RWPE2 (cell line): Measurements from ENCODE around the gene ZC3H12D.

Experiments used
- ATAC-seq: fragments of 200-7000 bp; cut with Tn5 transposase; 3 replicates; pipeline ENCODE4 v1.9.1; 2021; ENCODE audit warnings: low read depth
- DNase-seq: peaks from one replicate; pipeline ENCODE4 v3.0.0-alpha.2; 2020; ENCODE audit warnings: low spot score
- H3K27ac ChIP-seq: fragments of 450-650 bp; 2 replicates; pipeline ENCODE4 v1.5.1; 2017; ENCODE audit warnings: mild to moderate bottlenecking; ENCODE audit not compliant: poor library complexity, severe bottlenecking
- H3K27me3 ChIP-seq: fragments of 250-450 bp; sonication (Bioruptor Pico); 2 replicates; pipeline ENCODE4 v1.5.1; 2021; ENCODE audit warnings: mild to moderate bottlenecking, moderate library complexity; ENCODE audit not compliant: insufficient read depth, poor library complexity, severe bottlenecking
- H3K36me3 ChIP-seq: fragments of 250-450 bp; sonication (Bioruptor Pico); 2 replicates; pipeline ENCODE4 v1.5.1; 2020; ENCODE audit warnings: low read depth, mild to moderate bottlenecking, moderate library complexity
- H3K4me1 ChIP-seq: fragments of 250-450 bp; sonication (Bioruptor Pico); 2 replicates; pipeline ENCODE4 v1.5.1; 2021; ENCODE audit warnings: mild to moderate bottlenecking, moderate library complexity; ENCODE audit not compliant: insufficient read depth, poor library complexity, severe bottlenecking
- H3K4me3 ChIP-seq: fragments of 250-450 bp; sonication (Bioruptor Pico); 2 replicates; pipeline ENCODE4 v1.5.1; 2021; ENCODE audit warnings: mild to moderate bottlenecking, moderate library complexity; ENCODE audit not compliant: severe bottlenecking
- H3K9me3 ChIP-seq: fragments of 250-450 bp; sonication (Bioruptor Pico); 2 replicates; pipeline ENCODE4 v1.5.1; 2021; ENCODE audit warnings: mild to moderate bottlenecking, moderate library complexity; ENCODE audit not compliant: severe bottlenecking
- TF ChIP-seq, protein P1 (sequence below): fragments of 450-650 bp; IDR thresholded peaks from one replicate; pipeline ENCODE4 v1.5.1; 2017; ENCODE audit warnings: mild to moderate bottlenecking, moderate library complexity; ENCODE audit not compliant: poor library complexity, severe bottlenecking

The ZC3H12D gene

DNA sequence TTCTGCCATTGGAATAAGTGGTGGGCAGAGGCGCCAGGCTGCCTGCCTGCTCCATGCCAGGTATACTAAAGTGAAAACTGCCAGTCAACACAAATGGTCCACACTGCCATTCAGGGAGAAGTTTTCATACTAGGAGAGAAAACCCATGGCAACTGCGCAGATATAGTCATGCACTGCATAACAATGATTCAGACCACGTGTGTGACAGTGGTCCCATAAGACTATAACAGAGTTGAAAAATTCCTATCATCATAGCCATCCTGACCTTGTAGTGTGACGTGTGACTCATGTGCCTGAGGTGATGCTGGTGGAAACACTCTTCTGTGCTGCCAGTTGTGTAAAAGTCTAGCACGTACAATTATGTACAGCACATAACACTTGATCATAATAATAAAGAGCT is 25.1 kb downstream of the ZC3H12D start:
- no peaks in the 10 kb centered on the region for H3K36me3 ChIP-seq
- TF ChIP-seq, protein P1, sequence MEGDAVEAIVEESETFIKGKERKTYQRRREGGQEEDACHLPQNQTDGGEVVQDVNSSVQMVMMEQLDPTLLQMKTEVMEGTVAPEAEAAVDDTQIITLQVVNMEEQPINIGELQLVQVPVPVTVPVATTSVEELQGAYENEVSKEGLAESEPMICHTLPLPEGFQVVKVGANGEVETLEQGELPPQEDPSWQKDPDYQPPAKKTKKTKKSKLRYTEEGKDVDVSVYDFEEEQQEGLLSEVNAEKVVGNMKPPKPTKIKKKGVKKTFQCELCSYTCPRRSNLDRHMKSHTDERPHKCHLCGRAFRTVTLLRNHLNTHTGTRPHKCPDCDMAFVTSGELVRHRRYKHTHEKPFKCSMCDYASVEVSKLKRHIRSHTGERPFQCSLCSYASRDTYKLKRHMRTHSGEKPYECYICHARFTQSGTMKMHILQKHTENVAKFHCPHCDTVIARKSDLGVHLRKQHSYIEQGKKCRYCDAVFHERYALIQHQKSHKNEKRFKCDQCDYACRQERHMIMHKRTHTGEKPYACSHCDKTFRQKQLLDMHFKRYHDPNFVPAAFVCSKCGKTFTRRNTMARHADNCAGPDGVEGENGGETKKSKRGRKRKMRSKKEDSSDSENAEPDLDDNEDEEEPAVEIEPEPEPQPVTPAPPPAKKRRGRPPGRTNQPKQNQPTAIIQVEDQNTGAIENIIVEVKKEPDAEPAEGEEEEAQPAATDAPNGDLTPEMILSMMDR: no peak
- H3K27me3 ChIP-seq: no peaks in the 10 kb centered on the region
- no peaks in the 10 kb centered on the region for H3K9me3 ChIP-seq
- no peak for DNase-seq
- ATAC-seq: peak; percentile 58; the same call in 2 of the 3 replicates
- no peaks in the 10 kb centered on the region for H3K4me1 ChIP-seq
- H3K4me3 ChIP-seq: no peak overlapping the region
- H3K27ac ChIP-seq: no peak overlapping the region

DNA sequence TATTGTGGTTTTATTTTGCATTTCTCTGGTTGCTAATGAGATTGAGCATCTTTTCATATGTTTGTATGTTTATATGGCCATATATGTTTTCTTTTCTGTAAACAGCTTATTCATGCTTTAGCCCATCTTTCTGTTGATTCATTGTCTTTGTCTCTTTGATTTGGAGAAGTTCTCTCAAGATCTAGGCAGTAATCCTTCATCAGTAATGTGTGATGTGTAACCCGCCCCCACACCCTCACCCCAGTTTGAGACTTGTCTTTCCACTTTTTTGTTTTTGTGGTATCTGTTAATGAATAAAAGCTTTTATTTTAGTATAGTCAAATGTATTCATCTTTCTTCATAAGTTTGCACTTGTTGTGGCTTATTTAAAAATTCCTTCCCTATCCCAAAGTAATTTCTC is 26.0 kb downstream of the ZC3H12D start:
- H3K4me1 ChIP-seq: peaks cover 5% of the 10 kb centered on the region
- TF ChIP-seq, protein P1: no peak
- H3K27me3 ChIP-seq: no peaks in the 10 kb centered on the region
- H3K9me3 ChIP-seq: no peaks in the 10 kb centered on the region
- ATAC-seq (no peak), DNase-seq (no peak)
- H3K4me3 ChIP-seq: no peak overlapping the region
- H3K27ac ChIP-seq: no peak overlapping the region
- no peaks in the 10 kb centered on the region for H3K36me3 ChIP-seq

DNA sequence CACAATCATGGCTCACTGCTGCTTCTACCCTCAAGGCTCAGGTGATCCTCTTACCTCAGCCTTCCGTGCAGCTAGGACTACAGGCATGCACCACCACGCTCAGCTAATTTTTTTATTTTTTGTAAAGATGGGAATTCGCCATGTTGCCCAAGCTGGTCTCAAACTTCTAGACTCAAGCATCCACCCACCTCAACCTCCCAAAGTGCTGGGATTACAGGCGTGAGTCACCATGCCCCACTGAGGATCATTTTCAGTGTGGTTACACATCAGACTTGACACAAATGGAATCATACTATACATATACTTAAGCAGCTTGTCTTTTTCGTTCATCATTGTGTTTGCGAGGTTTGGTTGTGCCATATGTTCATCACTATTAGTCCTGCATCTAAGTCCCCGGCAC is 26.6 kb downstream of the ZC3H12D start:
- H3K9me3 ChIP-seq: no peaks in the 10 kb centered on the region
- H3K4me1 ChIP-seq: peaks cover 5% of the 10 kb centered on the region
- H3K36me3 ChIP-seq: no peaks in the 10 kb centered on the region
- H3K27me3 ChIP-seq: no peaks in the 10 kb centered on the region
- no peak overlapping the region for H3K27ac ChIP-seq
- ATAC-seq (no peak), DNase-seq (no peak)
- TF ChIP-seq, protein P1: no peak
- H3K4me3 ChIP-seq: no peak overlapping the region

DNA sequence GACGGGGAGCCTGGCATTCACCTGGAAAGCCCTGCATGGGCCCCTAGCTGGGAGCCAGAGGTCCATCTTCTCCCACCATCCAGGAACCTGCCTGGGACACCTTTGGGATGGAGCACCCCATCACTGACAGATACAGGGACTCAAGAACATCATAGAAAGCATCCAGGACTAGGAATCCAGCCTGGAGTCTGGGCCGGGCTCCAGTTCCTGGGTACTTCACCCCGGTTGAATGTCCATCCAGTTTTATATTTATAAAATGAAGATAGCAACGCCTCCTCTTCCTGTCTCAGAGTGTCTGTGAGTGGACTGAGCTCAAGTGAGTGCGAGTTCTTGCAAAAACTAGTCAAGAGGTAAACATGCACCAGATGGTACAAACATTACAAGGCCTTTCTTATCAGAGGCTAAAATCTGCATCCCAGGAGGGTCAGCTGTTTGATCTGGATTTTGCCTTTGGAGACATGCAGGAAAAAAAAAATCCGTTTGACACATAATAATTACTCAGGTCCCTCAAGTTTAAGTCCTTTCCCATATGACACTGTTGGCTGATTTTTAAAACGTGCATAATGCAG is 27.4 kb downstream of the ZC3H12D start:
- DNase-seq: no peak
- Histone ChIP-seq H3K27ac (no peak overlapping the region), H3K36me3 (no peaks in the 10 kb centered on the region), H3K4me1 (peaks cover 5% of the 10 kb centered on the region), H3K9me3 (no peaks in the 10 kb centered on the region), H3K27me3 (no peaks in the 10 kb centered on the region), H3K4me3 (no peak overlapping the region)
- TF ChIP-seq, protein P1: no peak
- ATAC-seq: no peak

DNA sequence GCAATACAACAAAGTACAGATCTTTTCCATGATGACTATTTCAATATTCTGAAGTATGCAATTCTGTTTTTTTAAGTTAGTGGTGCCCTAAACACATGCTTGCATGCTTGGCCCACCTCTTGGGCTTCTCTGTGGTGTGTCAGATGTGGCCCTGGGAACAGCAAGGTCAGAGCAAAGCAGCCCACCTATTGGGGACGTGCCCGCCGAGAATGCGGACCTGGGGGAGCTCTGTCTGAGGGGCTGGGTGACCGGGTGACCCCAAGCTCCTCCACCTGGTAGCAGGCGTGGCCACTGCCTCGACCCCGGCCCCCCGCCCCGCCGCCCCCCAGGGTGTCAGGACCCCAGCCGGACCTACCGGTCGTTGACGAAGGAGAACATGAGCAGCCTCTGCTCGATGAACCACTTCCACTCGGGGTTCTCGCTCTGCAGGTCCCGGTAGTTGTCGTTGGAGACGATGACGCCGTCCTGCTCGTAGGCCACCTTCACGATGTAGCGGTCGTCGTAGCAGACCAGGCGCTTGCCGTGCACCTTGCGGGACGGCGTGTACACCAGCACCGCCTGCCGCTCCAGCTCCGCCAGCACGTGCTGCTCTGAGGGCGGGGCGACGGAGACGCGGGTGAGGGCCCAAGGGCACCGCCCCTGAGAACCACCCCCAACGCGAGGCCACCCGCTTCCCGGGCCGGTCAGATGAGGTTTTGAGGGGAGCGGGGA is 28.3 kb downstream of the ZC3H12D start:
- DNase-seq (no peak), ATAC-seq (no peak)
- Histone ChIP-seq H3K36me3 (no peaks in the 10 kb centered on the region), H3K9me3 (no peaks in the 10 kb centered on the region), H3K27me3 (no peaks in the 10 kb centered on the region), H3K27ac (no peak overlapping the region), H3K4me3 (no peak overlapping the region), H3K4me1 (peaks cover 5% of the 10 kb centered on the region)
- TF ChIP-seq, protein P1: no peak
